Activated naive CD4-positive, alpha-beta T cell (primary cell): ENCODE measurements around the gene GALR2.

Experiments used
- DNase-seq, 4 experiments: peaks; one replicate each; lab custom pipeline; 2025; lab: John Stamatoyannopoulos, UW

GALR2 gene

DNA sequence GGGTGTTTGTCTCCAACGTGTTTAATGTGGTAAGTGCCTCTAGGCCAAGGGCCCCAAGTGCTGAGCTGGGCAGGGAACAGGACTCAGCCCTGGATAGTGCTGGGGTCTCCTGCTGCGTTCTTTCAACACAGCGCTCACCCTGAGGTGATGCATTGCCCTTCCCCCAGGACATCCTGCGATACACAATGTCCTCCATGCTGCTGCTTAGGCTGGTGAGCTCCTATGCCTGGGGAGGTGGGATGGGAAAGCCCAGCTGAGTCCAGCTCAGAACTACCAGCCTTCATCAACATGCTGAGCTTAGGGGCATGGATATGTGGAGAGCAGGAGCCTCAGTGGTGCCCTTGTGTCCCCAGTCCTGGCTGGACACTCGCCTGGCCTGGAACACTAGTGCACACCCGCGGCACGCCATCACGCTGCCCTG, 5.0 kb downstream of the GALR2 start:
- DNase-seq: no peak

DNA sequence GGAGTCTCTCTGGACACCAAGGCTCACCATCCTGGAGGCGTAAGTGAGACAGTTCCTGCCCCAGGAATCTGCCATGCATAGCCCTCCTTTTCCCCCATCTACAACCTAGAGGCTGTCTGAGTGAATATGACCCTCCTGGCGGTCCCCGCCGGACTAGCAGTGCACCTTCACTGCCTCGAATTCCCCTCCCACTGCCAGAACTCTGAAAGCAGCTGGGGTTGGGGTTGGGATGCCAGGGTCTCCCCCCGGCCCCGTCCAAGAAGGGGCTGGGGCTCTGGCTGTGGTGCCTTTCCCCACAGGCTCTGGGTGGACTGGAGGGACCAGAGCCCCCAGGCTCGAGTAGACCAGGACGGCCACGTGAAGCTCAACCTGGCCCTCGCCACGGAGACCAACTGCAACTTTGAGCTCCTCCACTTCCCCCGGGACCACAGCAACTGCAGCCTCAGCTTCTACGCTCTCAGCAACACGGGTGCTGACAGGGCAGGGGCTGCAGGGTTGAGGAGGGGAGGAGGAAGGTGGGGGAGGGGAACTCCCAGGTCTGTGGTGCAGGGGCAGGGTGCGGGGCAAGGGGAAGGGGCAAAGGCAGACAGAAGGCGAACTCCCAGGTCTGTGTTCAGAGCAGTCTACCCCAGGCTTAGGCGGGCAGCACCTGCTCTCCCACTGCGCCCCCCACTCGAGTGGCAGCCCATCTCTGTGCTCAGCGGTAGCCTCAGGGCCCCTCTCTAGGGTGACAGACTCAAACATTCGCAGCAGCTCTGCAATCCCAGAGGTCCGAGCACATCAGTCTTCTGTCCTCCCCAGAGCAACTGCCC, 5.6 kb downstream of the GALR2 start:
- no peak for DNase-seq

- no peak for DNase-seq
Measured at GRCh38 chr17:76080768-76081287, 6.2 kb downstream of the GALR2 start.

DNA sequence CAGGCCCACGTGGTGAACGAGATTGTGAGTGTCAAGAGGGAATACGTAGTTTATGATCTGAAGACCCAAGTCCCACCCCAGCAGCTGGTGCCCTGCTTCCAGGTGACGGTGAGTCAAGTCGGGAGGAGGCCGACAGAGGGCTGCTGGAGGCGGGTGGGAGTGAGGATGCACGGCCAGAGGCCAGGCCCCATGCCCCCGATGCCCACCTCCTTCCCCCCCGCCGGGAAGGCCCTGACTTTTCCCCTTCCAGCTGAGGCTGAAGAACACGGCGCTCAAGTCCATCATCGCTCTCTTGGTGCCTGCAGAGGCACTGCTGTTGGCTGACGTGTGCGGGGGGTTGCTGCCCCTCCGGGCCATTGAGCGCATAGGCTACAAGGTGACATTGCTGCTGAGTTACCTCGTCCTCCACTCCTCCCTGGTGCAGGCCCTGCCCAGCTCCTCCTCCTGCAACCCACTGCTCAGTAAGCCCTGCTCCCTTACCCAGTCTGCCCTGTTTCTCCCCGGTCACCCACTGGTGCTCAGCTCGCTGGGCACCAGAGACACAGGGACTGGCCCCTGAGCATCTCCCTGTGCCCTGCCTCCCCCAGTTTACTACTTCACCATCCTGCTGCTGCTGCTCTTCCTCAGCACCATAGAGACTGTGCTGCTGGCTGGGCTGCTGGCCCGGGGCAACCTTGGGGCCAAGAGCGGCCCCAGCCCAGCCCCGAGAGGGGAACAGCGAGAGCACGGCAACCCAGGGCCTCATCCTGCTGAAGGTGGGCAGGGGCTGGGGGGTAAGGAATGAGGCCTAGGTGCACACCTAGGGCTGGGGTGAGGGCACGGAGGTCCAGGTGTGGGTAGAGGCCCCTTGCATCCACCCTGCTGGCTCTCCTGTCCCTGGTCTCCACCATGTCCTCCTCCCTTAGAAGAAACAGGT, 7.0 kb downstream of the GALR2 start:
- no peak for DNase-seq

DNA sequence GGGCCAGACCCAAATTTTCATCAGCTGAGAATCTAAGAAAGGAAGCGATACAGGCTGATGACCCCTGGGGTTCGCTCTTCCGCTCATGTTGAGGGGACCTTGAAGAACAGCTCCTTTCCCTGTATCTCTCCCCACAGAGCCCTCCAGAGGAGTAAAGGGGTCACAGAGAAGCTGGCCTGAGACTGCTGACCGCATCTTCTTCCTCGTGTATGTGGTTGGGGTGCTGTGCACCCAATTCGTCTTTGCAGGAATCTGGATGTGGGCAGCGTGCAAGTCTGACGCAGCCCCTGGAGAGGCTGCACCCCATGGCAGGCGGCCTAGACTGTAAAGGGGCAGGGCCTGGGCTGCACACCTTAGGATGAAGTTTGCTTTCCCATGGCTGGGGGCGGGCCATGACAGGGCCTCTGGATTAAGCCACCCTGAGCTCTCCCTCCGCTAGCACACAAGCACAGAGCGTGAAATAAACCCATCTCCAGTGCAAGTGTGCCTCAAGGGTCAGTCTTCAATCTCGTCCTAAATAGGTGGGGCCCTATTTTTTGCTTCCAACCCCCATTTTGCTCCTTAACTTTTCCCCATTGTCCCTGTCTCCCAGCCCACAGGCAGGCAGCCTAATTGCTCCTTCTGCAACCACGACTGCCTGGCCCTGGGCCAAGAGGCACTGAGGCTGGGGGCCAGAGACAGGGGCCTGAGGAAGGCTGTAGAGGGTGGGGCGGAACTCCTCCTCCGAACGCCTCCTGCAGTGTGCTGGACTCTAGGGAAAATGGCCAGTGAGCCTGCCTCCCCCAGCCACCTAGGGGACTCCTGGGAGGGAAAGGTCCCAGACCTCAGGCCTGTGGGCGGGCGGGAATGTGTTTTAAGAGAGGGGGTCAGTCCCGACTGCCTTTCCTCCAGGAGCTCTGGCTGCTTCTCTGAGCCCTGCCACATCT, 8.0 kb downstream of the GALR2 start:
- no peak for DNase-seq

- no peak for DNase-seq
Measured at GRCh38 chr17:76083536-76084182, 9.1 kb downstream of the GALR2 start.

DNA sequence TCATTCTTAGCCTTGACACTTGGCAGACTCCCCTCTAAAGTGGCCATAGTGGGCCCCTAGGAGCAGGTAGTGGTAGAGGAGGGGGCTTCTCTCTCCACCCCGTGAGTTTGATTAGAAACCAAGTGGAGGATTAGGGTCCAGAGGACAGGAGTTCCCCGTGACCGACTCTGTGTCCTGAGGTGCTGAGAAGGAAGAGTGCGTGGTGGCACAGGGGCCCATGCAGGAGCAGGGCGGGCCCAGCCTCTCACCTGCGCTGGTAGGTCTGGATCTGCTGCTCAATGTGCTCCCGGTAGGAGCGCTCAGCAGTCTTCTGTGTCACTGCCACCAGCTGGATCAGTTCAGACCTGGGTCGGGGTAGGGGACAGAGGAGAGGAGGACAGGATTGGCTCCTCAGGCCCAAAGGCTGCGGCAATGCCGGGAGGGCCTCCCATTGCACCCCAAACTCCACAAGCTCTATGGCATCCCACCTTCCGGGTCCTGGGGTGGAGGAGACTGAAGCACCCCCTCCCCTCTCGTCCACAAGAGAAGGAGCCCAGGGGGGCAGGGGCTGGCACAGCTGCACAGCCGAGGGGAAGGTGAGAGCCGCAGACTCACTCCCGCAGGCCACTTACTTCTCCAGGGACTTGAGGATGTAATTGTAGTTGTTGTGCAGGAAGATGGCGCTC, 10.6 kb downstream of the GALR2 start:
- DNase-seq: no peak

DNA sequence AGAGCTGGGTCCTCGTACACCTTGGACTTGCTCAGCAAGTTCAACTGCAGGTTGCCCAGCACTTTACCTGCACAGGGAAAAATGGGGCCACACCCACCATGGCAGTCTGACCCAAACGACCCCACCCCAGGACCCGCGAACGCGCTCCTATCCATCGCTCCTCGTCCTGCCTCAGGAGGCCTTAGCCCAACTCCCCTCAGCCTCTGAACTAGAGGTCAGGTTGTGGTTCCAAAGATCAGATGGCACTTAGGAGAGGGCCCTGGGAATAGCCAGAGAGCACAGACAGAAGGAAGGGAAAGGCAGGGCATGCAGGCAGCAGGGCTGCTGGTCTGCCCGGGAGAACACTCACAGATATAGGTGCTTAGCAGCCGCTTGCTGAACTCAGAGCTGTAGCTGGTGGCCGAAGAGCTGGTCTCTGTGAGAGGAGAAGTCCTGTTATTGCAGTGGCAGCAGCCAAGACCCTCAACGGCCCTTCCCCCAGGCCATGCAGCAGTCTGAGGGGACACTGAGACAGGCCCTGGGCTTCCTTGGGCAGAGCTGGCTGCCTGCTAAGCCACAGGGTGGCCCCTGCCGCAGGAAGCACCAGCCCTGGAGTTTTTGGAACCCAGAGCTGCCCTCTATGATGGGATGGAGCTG, 11.3 kb downstream of the GALR2 start:
- DNase-seq: no peak

- DNase-seq: no peak
Measured at GRCh38 chr17:76086384-76086783, 11.8 kb downstream of the GALR2 start.

GRCh38 chr17:76087531-76087930, 12.9 kb downstream of the GALR2 start:
- no peak for DNase-seq

- no peak for DNase-seq
Measured at GRCh38 chr17:76088041-76088867, 13.7 kb downstream of the GALR2 start.

- no peak for DNase-seq
Measured at GRCh38 chr17:76088868-76089576, 14.4 kb downstream of the GALR2 start.

DNA sequence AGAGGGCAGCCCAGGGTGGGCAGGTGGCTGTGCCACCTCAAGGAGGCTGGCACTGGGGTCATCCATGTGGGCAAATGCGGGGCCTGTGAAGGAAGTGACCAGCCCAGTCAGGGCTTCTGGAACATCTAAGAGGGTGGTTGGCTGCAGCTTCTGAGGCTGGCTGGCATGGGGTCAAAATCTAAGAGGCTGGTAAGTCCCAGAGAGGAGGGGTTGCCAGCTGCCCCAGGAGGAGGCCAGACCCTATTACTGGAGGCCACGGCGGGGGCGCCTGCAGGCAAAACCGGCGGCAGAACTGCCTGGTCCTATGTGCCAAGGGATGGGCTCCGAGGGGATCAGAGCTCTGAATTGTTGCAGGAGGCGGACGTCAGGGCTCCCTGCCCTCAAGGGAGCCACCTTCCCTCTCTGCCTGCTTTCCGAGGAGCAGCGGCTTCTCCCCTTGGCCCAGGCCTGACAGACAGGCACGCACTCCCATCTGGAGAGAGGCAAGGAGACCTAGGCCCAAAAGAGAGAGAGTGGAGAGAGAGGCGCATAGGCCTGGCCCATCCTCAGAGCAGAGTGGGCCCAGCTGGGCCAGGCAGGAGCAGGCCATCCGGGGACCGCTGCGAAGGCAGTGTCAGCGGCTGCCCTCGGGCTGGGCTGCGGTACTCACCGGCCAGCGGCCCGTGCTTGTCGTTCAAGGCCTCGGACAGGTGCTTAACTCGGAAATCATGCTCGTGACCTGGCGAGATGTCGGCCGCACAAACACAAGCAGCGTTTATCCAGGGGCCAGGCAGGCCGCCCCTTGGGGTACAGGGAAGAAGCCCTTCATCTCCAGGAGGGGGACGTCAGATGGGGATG, 15.3 kb downstream of the GALR2 start:
- DNase-seq: no peak

DNA sequence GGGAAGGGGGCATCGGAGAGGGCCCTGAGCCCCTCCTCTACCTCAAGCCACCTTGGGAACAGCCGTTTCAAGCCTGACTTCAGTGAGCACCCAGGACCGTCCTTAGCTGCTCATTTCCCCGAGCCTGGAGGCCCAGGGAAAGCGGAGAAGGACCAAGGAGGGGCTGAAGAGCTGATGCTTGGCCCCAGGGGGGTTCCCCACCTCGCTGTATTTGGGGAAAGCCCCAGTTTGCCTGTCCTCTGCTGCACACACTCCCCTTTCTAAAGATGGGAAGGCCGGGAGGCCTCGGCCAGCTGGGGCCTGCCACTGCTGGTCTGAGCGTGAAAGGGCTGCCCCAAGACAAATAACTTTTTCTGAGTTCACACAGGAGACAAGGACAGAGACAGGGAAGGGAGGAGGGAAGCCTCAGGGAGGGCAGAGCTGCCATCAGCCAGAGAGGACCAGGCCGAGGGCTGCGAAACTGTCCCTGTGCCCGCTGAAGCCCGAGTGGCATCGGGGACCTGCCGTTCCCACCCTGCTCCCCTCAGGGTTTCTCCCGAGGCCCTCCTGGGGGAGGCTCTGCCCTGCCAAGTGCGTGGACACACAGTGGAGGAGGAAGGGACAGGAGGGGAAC, 16.0 kb downstream of the GALR2 start:
- no peak for DNase-seq

DNA sequence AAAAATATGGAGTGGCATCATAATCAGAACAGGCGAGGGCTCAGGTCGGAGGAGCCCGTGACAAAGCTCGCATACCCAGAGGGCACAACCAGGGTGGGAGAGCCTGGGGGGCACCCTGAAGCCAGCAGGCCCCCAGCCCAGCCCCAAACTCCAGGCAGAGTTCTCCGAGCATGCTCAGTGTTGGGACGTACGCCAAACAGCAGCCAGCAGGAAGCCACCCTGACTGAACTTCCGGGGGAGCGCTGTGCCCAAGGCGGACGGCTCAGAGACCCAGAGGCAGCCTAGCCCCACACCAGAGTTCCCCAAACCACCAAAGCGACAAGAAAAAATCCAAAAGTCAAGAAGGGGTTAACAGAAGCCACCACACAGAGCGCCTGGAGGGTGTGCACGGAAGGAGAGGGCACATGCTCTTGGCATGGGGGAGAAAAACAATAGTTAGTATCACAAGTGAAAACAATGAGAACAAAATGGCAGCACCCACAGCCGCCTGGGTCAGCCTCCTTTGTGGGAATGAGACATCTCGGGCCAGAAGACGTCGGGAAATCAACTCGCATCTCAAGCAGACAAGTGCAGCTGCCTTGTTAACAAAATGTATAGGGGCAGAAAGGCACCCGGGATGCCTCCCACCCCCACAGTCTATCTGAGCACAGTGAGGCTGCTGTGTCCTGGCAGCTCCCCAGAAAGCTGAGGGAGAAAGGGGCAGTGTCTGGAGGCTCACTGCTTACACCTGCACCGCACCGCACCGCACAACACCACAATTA, 17.1 kb downstream of the GALR2 start:
- peak in 1 of 4 experiments; percentile 22 for DNase-seq
